ENCODE data around the gene PBX4. TPM values are rescaled to one million over a fixed set of nuclear protein-coding genes. Genes with fewer than 3 reads are reported as not detected.

PBX4 gene
- total and polyA plus RNA-seq, 2 of the 8 experiments (the other 6 are each of a cell fraction or from before 2014, with no cell fraction given): 3.4 to 3.8 TPM

GRCh38 chr19:19563348-19563848 is 55.1 kb downstream of the PBX4 start:
- no peak overlapping the region for H4K91ac ChIP-seq (replicated peaks; ENCODE audit: insufficient read length, low read length)
- no peaks in the 10 kb centered on the region for H3K79me2 ChIP-seq (ENCODE audit: control insufficient read depth in 1 of 2, insufficient read depth in 2 of 2, low read length in 2 of 2)
- H3K14ac ChIP-seq (ENCODE audit: insufficient read length): no peak overlapping the region
- H2AK5ac ChIP-seq (ENCODE audit: low read depth, low read length): no peak overlapping the region
- no peaks in the 10 kb centered on the region for H3K79me1 ChIP-seq (ENCODE audit: low read depth, low read length)
- no peak overlapping the region for H3K18ac ChIP-seq (ENCODE audit: extremely low read depth, low read length)
- H3K36me3 ChIP-seq (ENCODE audit: control insufficient read depth in 2 of 4, insufficient read depth in 4 of 4, low read length in 3 of 4): no peaks in the 10 kb centered on the region
- H2AFZ ChIP-seq (ENCODE audit: low read length): no peak overlapping the region
- peak overlapping the region; percentile 29; the same call in 1 of the 2 replicates for H4K8ac ChIP-seq (ENCODE audit: extremely low read depth, insufficient read depth, low read length)
- peaks cover 0 to 4% (median 0%) of the 10 kb centered on the region in 4 experiments; a peak in 2 of 7 replicates for H3K4me1 ChIP-seq (replicated peaks in 1 of 4; ENCODE audit: control insufficient read depth in 3 of 4, insufficient read depth in 4 of 4, low read length in 3 of 4)
- FAIRE-seq (no peak), DNase-seq (ENCODE audit: low read depth in 1 of 2, low spot score in 2 of 2) (no peak)
- H2BK20ac ChIP-seq (ENCODE audit: low read length): no peak overlapping the region
- no peaks in the 10 kb centered on the region for H4K20me1 ChIP-seq (replicated peaks in 1 of 2; ENCODE audit: control insufficient read depth in 1 of 2, insufficient read depth in 2 of 2, low read length in 2 of 2)
- H4K5ac ChIP-seq (ENCODE audit: insufficient read length, low read depth, low read length): no peak overlapping the region
- CTCF ChIA-PET (ENCODE audit: partially characterized antibody): interaction anchor here (0.7 to 20.0 kb wide), 6 partner anchors 13 to 76 kb away, joined by 3 to 223 read pairs (median 4); no protein-coding TSS in a partner anchor
- H2BK120ac ChIP-seq (replicated peaks; ENCODE audit: low read depth, low read length): no peak overlapping the region
- H2BK5ac ChIP-seq (ENCODE audit: low read depth, low read length): 0 out of 2 replicates have a peak overlapping the region, but pooled peaks have one; percentile 12
- H3K56ac ChIP-seq (replicated peaks; ENCODE audit: insufficient read length, low read depth, low read length): no peak overlapping the region
- no peak overlapping the region for H2BK15ac ChIP-seq (ENCODE audit: low read length)
- no peak overlapping the region for H3K9ac ChIP-seq (replicated peaks in 1 of 4; ENCODE audit: extremely low read depth in 1 of 4, low read depth in 3 of 4, low read length in 3 of 4)
- H3K4ac ChIP-seq (replicated peaks; ENCODE audit: insufficient read length, low read depth, low read length): no peak overlapping the region
- H3K4me3 ChIP-seq (ENCODE audit: extremely low read depth in 1 of 4, insufficient read depth in 2 of 4, low read depth in 3 of 4, low read length in 4 of 4): no peak overlapping the region
- H3K23ac ChIP-seq (ENCODE audit: insufficient read length): no peak overlapping the region
- 88% methylated on average over 15 of the region's 17 CpGs; no CpG with 5 or more reads in 1 of the 2 experiments for WGBS, 2 experiments (ENCODE audit: extremely low coverage in 1 of 2, insufficient coverage in 1 of 2, insufficient read length in 1 of 2, insufficient replicate concordance in 2 of 2, low coverage in 1 of 2, low lambda C conversion rate in 2 of 2, missing lambda C conversion rate in 1 of 2)
- H3K4me2 ChIP-seq (ENCODE audit: insufficient read depth in 1 of 2, low read depth in 2 of 2, low read length in 2 of 2): no peak overlapping the region
- no peaks in the 10 kb centered on the region for H3K23me2 ChIP-seq (ENCODE audit: low read depth, low read length)
- H3K27ac ChIP-seq (ENCODE audit: low read depth, low read length): no peak overlapping the region
- no peak overlapping the region for H2BK12ac ChIP-seq (ENCODE audit: low read depth, low read length)
- H3K27me3 ChIP-seq (replicated peaks in 1 of 4; ENCODE audit: control insufficient read depth in 3 of 4, extremely low read depth in 1 of 4, insufficient read depth in 3 of 4, low read length in 3 of 4): no peaks in the 10 kb centered on the region
- POLR2A ChIA-PET (ENCODE audit: partially characterized antibody): interaction anchor here (0.8 kb wide), 1 partner anchor 89 kb away, joined by 3 read pairs; no protein-coding TSS in a partner anchor
- H3K9me3 ChIP-seq (ENCODE audit: insufficient read depth in 2 of 2, low read depth in 1 of 2, low read length in 1 of 2): no peaks in the 10 kb centered on the region
- no peak for TF ChIP-seq SIN3A (conservative IDR thresholded peaks at IDR 0.05 in 1 of 2, IDR thresholded peaks at IDR 0.05 in 1 of 2; ENCODE audit: low read depth in 1 of 2, low read length in 2 of 2)
- TF ChIP-seq E2F6 (IDR thresholded peaks at IDR 0.05): no peak
- TF ChIP-seq RAD21 (IDR thresholded peaks at IDR 0.05 in 1 of 2, conservative IDR thresholded peaks at IDR 0.05 in 1 of 2; ENCODE audit: low read depth in 2 of 2, low read length in 2 of 2): no peak
- no peak for TF ChIP-seq KDM1A (IDR thresholded peaks at IDR 0.05; ENCODE audit: borderline replicate concordance, low read length)
- TF ChIP-seq GABPA (IDR thresholded peaks at IDR 0.05; ENCODE audit: borderline replicate concordance, insufficient read depth, low read length): no peak
- no peak for TF ChIP-seq TAF7 (optimal IDR thresholded peaks at IDR 0.05; ENCODE audit: borderline replicate concordance, low read depth, low read length)
- TF ChIP-seq KDM4A (IDR thresholded peaks at IDR 0.05; ENCODE audit: low read depth, low read length, severe bottlenecking): no peak
- no peak for TF ChIP-seq PHF8 (conservative IDR thresholded peaks at IDR 0.05; ENCODE audit: low read depth, low read length)
- no peak for TF ChIP-seq HDAC6 (IDR thresholded peaks at IDR 0.05; ENCODE audit: low read depth, low read length)
- TF ChIP-seq, protein P1, sequence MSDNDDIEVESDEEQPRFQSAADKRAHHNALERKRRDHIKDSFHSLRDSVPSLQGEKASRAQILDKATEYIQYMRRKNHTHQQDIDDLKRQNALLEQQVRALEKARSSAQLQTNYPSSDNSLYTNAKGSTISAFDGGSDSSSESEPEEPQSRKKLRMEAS (IDR thresholded peaks at IDR 0.05): no peak
- no peak for TF ChIP-seq BACH1 (IDR thresholded peaks at IDR 0.05; ENCODE audit: low read length)
- TF ChIP-seq JUN (IDR thresholded peaks at IDR 0.05; ENCODE audit: low read depth, low read length): no peak
